ENCODE results near the gene MR1. TPM values are rescaled to one million over a fixed set of nuclear protein-coding genes. Genes with fewer than 3 reads are reported as not detected.

Gene MR1
- polyA plus RNA-seq, 1 of the 3 experiments (the other 2 are of a cell fraction), result 7.0 TPM

DNA sequence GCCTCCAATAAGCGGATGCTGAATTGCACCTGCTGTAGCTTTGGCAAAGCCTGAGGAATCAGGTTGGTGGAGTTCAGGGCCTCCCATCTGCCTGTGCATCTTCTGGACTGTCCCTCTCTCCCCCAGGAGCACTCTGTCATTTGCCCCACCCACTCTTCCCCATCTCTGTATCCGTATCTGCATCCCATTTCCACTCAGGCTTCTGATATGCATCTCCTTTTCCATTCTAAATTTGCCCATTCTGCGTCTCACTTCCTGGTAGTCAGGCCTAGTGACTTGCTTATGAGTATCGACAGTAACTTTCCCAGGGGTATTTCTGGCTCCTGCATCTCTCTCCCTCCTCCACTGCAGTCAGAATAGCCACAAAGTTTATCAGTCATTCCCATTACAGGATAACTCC is 15.6 kb downstream of the MR1 start:
- DNase-seq, result no peak
- no peaks in the 10 kb centered on the region for H3F3A ChIP-seq (replicated peaks; ENCODE audit: insufficient read depth)
- H3K4me2 ChIP-seq, result no peak overlapping the region
- no peak for TF ChIP-seq TAF1 (IDR thresholded peaks at IDR 0.05; ENCODE audit: borderline replicate concordance, low read depth, low read length)
- no peak for TF ChIP-seq PBX3 (IDR thresholded peaks at IDR 0.05)
- no peak for TF ChIP-seq YY1 (IDR thresholded peaks at IDR 0.05; ENCODE audit: low read depth)
- no peak for TF ChIP-seq IRF3 (IDR thresholded peaks at IDR 0.05; ENCODE audit: low read depth, low read length)
- TF ChIP-seq FOXM1 (IDR thresholded peaks at IDR 0.05; ENCODE audit: low read depth), result no peak
- no peak for TF ChIP-seq EP300 (IDR thresholded peaks at IDR 0.05; ENCODE audit: borderline replicate concordance in 1 of 2, low read depth in 1 of 2, low read length in 1 of 2)
- TF ChIP-seq GABPA (IDR thresholded peaks at IDR 0.05; ENCODE audit: low read depth), result no peak
- no peak overlapping the region for H2AFZ ChIP-seq (ENCODE audit: low read depth)
- POLR2A ChIA-PET, result no interaction called here
- no peaks in the 10 kb centered on the region for H3K4me1 ChIP-seq (ENCODE audit: control insufficient read depth in 1 of 2, insufficient read depth in 2 of 2, low read depth in 1 of 2, low read length in 1 of 2)
- no peaks in the 10 kb centered on the region for H4K20me1 ChIP-seq (ENCODE audit: insufficient read depth)
- H3K9ac ChIP-seq, result no peak overlapping the region
- 70% methylated on average over 3 of the region's 4 CpGs for WGBS (ENCODE audit: low lambda C conversion rate)
- no peaks in the 10 kb centered on the region for H3K79me2 ChIP-seq (ENCODE audit: insufficient read depth)
- no peaks in the 10 kb centered on the region for H3K36me3 ChIP-seq (replicated peaks in 1 of 2; ENCODE audit: control insufficient read depth in 1 of 2, insufficient read depth in 2 of 2, low read length in 1 of 2)
- H3K4me3 ChIP-seq (ENCODE audit: low read depth in 2 of 2, low read length in 1 of 2), result no peak overlapping the region
- no peaks in the 10 kb centered on the region for H3K9me2 ChIP-seq
- no peaks in the 10 kb centered on the region for H3K27me3 ChIP-seq (ENCODE audit: insufficient read depth)
- no peak overlapping the region for H3K27ac ChIP-seq (ENCODE audit: low read depth in 2 of 2, low read length in 1 of 2)
- CTCF ChIA-PET, result interaction anchor here (0.7 to 1.4 kb wide), 2 partner anchors 11 to 93 kb away, joined by 3 to 4 read pairs; no protein-coding TSS in a partner anchor
- H3K9me3 ChIP-seq, result no peaks in the 10 kb centered on the region

DNA sequence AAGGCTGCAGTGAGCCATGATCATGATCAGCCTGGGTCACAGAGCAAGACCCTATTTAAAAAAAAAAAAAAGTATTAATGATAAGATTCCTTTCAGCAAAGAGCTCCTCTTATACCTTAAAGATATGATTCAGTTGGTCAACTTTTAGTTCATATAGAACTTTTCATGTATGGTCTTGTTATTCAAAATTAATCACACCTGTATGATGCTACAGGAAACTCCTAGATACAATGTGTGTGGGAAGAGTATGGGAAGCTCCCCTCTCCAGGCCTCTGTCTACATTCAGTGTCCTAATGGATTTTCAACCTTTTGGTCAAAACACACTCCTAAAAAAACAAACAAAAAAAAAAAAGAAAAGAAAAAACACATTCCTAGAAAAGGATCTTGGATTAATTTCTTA is 17.1 kb downstream of the MR1 start:
- Histone ChIP-seq H3K4me1 (ENCODE audit: control insufficient read depth in 1 of 2, insufficient read depth in 2 of 2, low read depth in 1 of 2, low read length in 1 of 2) (no peaks in the 10 kb centered on the region), H3K9me2 (no peaks in the 10 kb centered on the region)

More for the DNA sequence above, 17.1 kb downstream of the MR1 start:
- no peak overlapping the region for H3K4me3 ChIP-seq (ENCODE audit: low read depth in 2 of 2, low read length in 1 of 2)
- no peak for DNase-seq
- CTCF ChIA-PET, result no interaction called here
- H3K27ac ChIP-seq (ENCODE audit: low read depth in 2 of 2, low read length in 1 of 2), result no peak overlapping the region
- H3K79me2 ChIP-seq (ENCODE audit: insufficient read depth), result no peaks in the 10 kb centered on the region
- H2AFZ ChIP-seq (ENCODE audit: low read depth), result no peak overlapping the region
- TF ChIP-seq FOXM1 (IDR thresholded peaks at IDR 0.05; ENCODE audit: low read depth) (no peak), FOXJ3 (CRISPR knock-in tag; IDR thresholded peaks at IDR 0.05) (no peak), ELF1 (IDR thresholded peaks at IDR 0.05) (no peak), RCOR1 (IDR thresholded peaks at IDR 0.05; ENCODE audit: low read length) (no peak), GABPA (IDR thresholded peaks at IDR 0.05; ENCODE audit: low read depth) (no peak), CTCF (IDR thresholded peaks at IDR 0.05) (no peak), YY1 (IDR thresholded peaks at IDR 0.05; ENCODE audit: low read depth) (no peak)
- no peaks in the 10 kb centered on the region for H3K36me3 ChIP-seq (replicated peaks in 1 of 2; ENCODE audit: control insufficient read depth in 1 of 2, insufficient read depth in 2 of 2, low read length in 1 of 2)
- no peak overlapping the region for H3K4me2 ChIP-seq
- H3K9ac ChIP-seq, result no peak overlapping the region
- H3K9me3 ChIP-seq, result no peaks in the 10 kb centered on the region
- H4K20me1 ChIP-seq (ENCODE audit: insufficient read depth), result no peaks in the 10 kb centered on the region
- POLR2A ChIA-PET, result no interaction called here
- no peaks in the 10 kb centered on the region for H3K27me3 ChIP-seq (ENCODE audit: insufficient read depth)
- no peaks in the 10 kb centered on the region for H3F3A ChIP-seq (replicated peaks; ENCODE audit: insufficient read depth)

Data from SK-N-SH (cell line).